ENCODE data around the gene NOTO.

Gene NOTO

GRCh38 chr2:73205611-73206010 lies 3.2 kb downstream of the NOTO start:
- Histone ChIP-seq H3K36me3 (ENCODE audit: low read depth) (no peaks in the 10 kb centered on the region), H3K27ac (ENCODE audit: poor library complexity, severe bottlenecking) (no peak overlapping the region), H3K9me3 (ENCODE audit: severe bottlenecking) (no peaks in the 10 kb centered on the region), H3K27me3 (ENCODE audit: insufficient read depth, poor library complexity, severe bottlenecking) (peaks cover 40% of the 10 kb centered on the region), H3K4me1 (ENCODE audit: insufficient read depth, poor library complexity, severe bottlenecking) (no peaks in the 10 kb centered on the region), H3K4me3 (ENCODE audit: severe bottlenecking) (no peak overlapping the region)
- TF ChIP-seq CTCF (IDR thresholded peaks at IDR 0.05; ENCODE audit: poor library complexity, severe bottlenecking): no peak
- ATAC-seq (ENCODE audit: low read depth) (no peak), DNase-seq (ENCODE audit: low spot score) (no peak)

GRCh38 chr2:73208258-73208657 lies 5.9 kb downstream of the NOTO start:
- no peak overlapping the region for H3K4me3 ChIP-seq (ENCODE audit: severe bottlenecking)
- H3K27ac ChIP-seq (ENCODE audit: poor library complexity, severe bottlenecking): no peak overlapping the region
- no peaks in the 10 kb centered on the region for H3K9me3 ChIP-seq (ENCODE audit: severe bottlenecking)
- DNase-seq (ENCODE audit: low spot score) (no peak), ATAC-seq (ENCODE audit: low read depth) (no peak)
- TF ChIP-seq CTCF (IDR thresholded peaks at IDR 0.05; ENCODE audit: poor library complexity, severe bottlenecking): no peak
- peaks cover 19% of the 10 kb centered on the region for H3K27me3 ChIP-seq (ENCODE audit: insufficient read depth, poor library complexity, severe bottlenecking)
- H3K36me3 ChIP-seq (ENCODE audit: low read depth): no peaks in the 10 kb centered on the region
- no peaks in the 10 kb centered on the region for H3K4me1 ChIP-seq (ENCODE audit: insufficient read depth, poor library complexity, severe bottlenecking)

GRCh38 chr2:73210019-73210418 lies 7.6 kb downstream of the NOTO start:
- no peak for TF ChIP-seq CTCF (IDR thresholded peaks at IDR 0.05; ENCODE audit: poor library complexity, severe bottlenecking)
- DNase-seq (ENCODE audit: low spot score): no peak
- H3K36me3 ChIP-seq (ENCODE audit: low read depth): no peaks in the 10 kb centered on the region
- H3K4me3 ChIP-seq (ENCODE audit: severe bottlenecking): no peak overlapping the region
- no peaks in the 10 kb centered on the region for H3K9me3 ChIP-seq (ENCODE audit: severe bottlenecking)
- peaks cover 2% of the 10 kb centered on the region for H3K27me3 ChIP-seq (ENCODE audit: insufficient read depth, poor library complexity, severe bottlenecking)
- ATAC-seq (ENCODE audit: low read depth): no peak
- no peaks in the 10 kb centered on the region for H3K4me1 ChIP-seq (ENCODE audit: insufficient read depth, poor library complexity, severe bottlenecking)
- no peak overlapping the region for H3K27ac ChIP-seq (ENCODE audit: poor library complexity, severe bottlenecking)

GRCh38 chr2:73210696-73211095 lies 8.3 kb downstream of the NOTO start:
- Histone ChIP-seq H3K27me3 (ENCODE audit: insufficient read depth, poor library complexity, severe bottlenecking) (no peaks in the 10 kb centered on the region), H3K36me3 (ENCODE audit: low read depth) (no peaks in the 10 kb centered on the region), H3K27ac (ENCODE audit: poor library complexity, severe bottlenecking) (no peak overlapping the region), H3K4me1 (ENCODE audit: insufficient read depth, poor library complexity, severe bottlenecking) (no peaks in the 10 kb centered on the region), H3K4me3 (ENCODE audit: severe bottlenecking) (no peak overlapping the region), H3K9me3 (ENCODE audit: severe bottlenecking) (no peaks in the 10 kb centered on the region)
- no peak for TF ChIP-seq CTCF (IDR thresholded peaks at IDR 0.05; ENCODE audit: poor library complexity, severe bottlenecking)
- ATAC-seq (ENCODE audit: low read depth) (no peak), DNase-seq (ENCODE audit: low spot score) (no peak)

- H3K4me1 ChIP-seq (ENCODE audit: insufficient read depth, poor library complexity, severe bottlenecking): peaks cover under 1% of the 10 kb centered on the region
- no peak overlapping the region for H3K4me3 ChIP-seq (ENCODE audit: severe bottlenecking)
- no peaks in the 10 kb centered on the region for H3K9me3 ChIP-seq (ENCODE audit: severe bottlenecking)
- ATAC-seq (ENCODE audit: low read depth) (no peak), DNase-seq (ENCODE audit: low spot score) (no peak)
- no peak overlapping the region for H3K27ac ChIP-seq (ENCODE audit: poor library complexity, severe bottlenecking)
- no peak for TF ChIP-seq CTCF (IDR thresholded peaks at IDR 0.05; ENCODE audit: poor library complexity, severe bottlenecking)
- H3K27me3 ChIP-seq (ENCODE audit: insufficient read depth, poor library complexity, severe bottlenecking): no peaks in the 10 kb centered on the region
- no peaks in the 10 kb centered on the region for H3K36me3 ChIP-seq (ENCODE audit: low read depth)
Observed at GRCh38 chr2:73212098-73212447, 9.7 kb downstream of the NOTO start.
